Activated T-cell treated with anti-CD3 and anti-CD28 coated beads, Interleukin-2, amount 50 U/mL, for 72 hours (primary cell): ENCODE data around the gene GALNS. TPM values are rescaled to one million over a fixed set of nuclear protein-coding genes. Genes with fewer than 3 reads are reported as not detected.

Experiments used
- ATAC-seq, 2 donors: fragments of 150-1000 bp; cut with Tn5 transposase; replicated peaks in 1 of 2; 2 replicates each; pipeline ENCODE4 v1.10.0; 2021; ENCODE audit warnings: moderate library complexity in 2 of 2, mild to moderate bottlenecking in 1 of 2
- DNase-seq, 2 donors: peaks; one replicate each; pipeline ENCODE4 v3.0.0; 2021 to 2022; ENCODE audit warnings: mixed read lengths in 1 of 2
- H3K27ac Mint-ChIP-seq: one replicate; pipeline ENCODE4 v1.8.0; 2022; ENCODE audit warnings: mild to moderate bottlenecking, moderate library complexity, mixed read lengths
- H3K27me3 Mint-ChIP-seq: one replicate; pipeline ENCODE4 v1.8.0; 2022; ENCODE audit warnings: low read depth, mixed read lengths
- H3K36me3 Mint-ChIP-seq, 2 donors: one replicate each; pipeline ENCODE4 v1.8.0; 2022; ENCODE audit warnings: mixed read lengths in 2 of 2, mild to moderate bottlenecking in 1 of 2; ENCODE audit not compliant: insufficient read depth in 2 of 2
- H3K4me1 Mint-ChIP-seq: one replicate; pipeline ENCODE4 v1.8.0; 2022; ENCODE audit warnings: low read depth, mixed read lengths
- H3K4me3 Mint-ChIP-seq, 2 donors: one replicate each; pipeline ENCODE4 v1.8.0; 2022; ENCODE audit warnings: mild to moderate bottlenecking in 2 of 2, mixed read lengths in 2 of 2, moderate library complexity in 2 of 2
- H3K9me3 Mint-ChIP-seq, 2 donors: one replicate each; pipeline ENCODE4 v1.8.0; 2022; ENCODE audit warnings: mixed read lengths in 2 of 2
- total RNA-seq, 2 donors: library from RNA; stranded (reverse); gene quantifications; one replicate each; pipeline ENCODE4 v1.2.3, GENCODE V29; 2022

Gene GALNS
- total RNA-seq, 2 donors from 2014 or later, result 26.1 to 31.7 TPM

GRCh38 chr16:88876942-88877526 lies 20.3 kb upstream of the GALNS start:
- no peaks in the 10 kb centered on the region for H3K4me1 Mint-ChIP-seq
- no peaks in the 10 kb centered on the region for H3K36me3 Mint-ChIP-seq
- no peaks in the 10 kb centered on the region for H3K27me3 Mint-ChIP-seq
- ATAC-seq (no peak), DNase-seq (no peak)
- H3K9me3 Mint-ChIP-seq, result no peaks in the 10 kb centered on the region
- H3K4me3 Mint-ChIP-seq, result no peak overlapping the region
- H3K27ac Mint-ChIP-seq, result no peak overlapping the region

DNA sequence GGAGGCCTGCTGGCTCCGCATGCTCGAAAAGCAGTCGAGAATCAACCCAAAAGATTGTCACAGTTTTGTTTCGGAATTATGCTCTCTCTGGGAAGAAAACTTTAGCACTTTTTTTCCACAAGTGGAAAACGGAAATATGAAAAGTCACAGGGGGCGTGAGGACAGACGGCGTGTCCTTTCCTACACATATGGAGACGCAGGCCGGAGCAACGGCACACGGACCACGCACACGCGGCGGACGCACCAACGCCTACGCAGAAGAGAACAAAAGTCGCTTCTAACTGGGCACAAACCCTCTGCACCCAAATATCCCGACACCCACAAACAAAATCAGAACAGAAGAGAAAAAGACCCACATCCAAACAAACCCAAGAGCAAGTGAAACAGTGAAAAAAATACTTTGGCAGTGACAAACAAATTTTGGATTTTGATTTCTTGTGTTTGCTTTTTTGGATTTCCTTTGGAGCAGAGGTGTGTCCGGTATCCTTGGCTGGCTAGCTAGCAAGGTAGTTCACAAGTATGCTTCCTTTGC lies 19.0 kb upstream of the GALNS start:
- no peak for DNase-seq
- Mint-ChIP-seq H3K9me3 (no peaks in the 10 kb centered on the region), H3K27ac (no peak overlapping the region), H3K4me1 (peaks cover 7% of the 10 kb centered on the region), H3K36me3 (no peaks in the 10 kb centered on the region), H3K27me3 (peaks cover 7% of the 10 kb centered on the region), H3K4me3 (no peak overlapping the region)
- ATAC-seq, result no peak

- no peak for ATAC-seq
- Mint-ChIP-seq H3K27ac (no peak overlapping the region), H3K9me3 (no peaks in the 10 kb centered on the region)
Measured at GRCh38 chr16:88874938-88875599, 18.3 kb upstream of the GALNS start.

DNA sequence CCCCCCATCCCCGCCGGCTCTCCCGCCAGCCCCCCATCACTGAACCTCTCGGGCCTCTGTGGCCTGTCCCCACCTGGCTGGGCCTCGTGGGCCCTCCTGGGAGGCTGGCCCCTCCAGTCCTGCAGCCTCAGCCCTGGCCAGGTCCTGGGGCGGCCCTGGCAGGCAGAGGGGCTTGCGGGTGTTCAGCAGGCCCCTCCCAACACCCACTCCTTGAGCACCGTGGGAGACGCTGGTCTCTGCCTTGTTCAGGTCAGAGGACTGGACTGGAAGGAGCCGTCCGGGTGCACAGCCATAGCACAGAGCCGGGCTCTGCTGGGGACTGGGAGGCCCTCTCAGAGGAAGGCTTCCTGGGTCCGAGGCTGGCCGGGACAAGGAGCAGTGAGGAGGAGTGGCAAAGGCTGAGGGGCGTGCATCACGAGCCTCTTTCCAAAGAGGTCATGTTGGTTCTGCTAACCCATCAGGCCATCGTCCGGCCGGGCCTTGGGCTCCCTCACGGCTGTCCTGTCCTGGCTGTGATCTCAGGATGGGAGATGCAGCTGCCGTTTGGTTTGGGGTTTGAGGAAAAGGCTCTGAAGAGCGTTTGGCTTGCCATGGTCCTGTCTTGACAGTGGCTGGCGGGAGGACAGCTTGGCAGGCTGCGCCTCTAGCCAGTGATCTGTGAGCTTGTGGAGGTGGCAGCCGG lies 16.0 kb upstream of the GALNS start:
- ATAC-seq, result no peak
- no peak overlapping the region for H3K27ac Mint-ChIP-seq
- no peak overlapping the region for H3K4me3 Mint-ChIP-seq
- peaks cover 9% of the 10 kb centered on the region for H3K4me1 Mint-ChIP-seq
- DNase-seq, result no peak
- H3K9me3 Mint-ChIP-seq, result no peaks in the 10 kb centered on the region
- H3K36me3 Mint-ChIP-seq, result no peaks in the 10 kb centered on the region
- peaks cover 18% of the 10 kb centered on the region for H3K27me3 Mint-ChIP-seq

More at GRCh38 chr16:88874938-88875599, 18.3 kb upstream of the GALNS start:
- Mint-ChIP-seq H3K27me3 (peaks cover 14% of the 10 kb centered on the region), H3K36me3 (no peaks in the 10 kb centered on the region), H3K4me1 (peaks cover 9% of the 10 kb centered on the region), H3K4me3 (no peak overlapping the region)
- DNase-seq, result no peak

DNA sequence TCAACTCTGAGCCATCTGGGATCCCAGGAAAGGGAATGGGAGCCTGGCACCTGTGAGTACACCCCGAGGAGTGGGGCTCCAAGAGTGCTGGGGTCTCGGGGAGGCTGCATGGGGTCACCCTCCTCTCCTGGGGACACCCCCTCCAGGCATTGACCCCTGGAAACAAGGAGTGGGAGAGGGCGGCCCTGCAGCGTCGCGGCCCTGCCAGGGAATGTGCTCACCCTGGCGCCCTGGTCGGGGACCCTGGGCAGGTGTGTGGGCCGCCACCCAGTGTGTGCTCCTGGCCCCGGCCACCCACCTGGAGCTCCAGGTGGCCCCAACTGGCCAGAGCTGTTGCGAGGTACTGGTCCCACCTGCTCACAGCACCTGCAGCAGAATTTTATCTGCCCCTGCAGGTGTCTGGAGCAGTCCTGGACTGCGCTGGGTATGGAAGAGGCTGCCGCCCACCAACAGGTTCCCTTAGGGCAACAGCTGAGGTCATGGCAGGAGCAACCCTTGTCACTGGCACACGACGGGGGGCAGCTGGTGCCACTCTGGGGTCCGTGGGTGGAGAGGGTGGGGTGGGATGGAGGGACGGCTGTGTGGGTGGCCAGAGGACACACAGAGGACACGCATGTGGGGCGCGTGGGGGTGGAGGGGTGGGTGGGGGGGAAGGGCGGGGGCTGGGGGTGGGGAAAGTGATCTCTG lies 15.1 kb upstream of the GALNS start:
- Mint-ChIP-seq H3K4me1 (peaks cover 9% of the 10 kb centered on the region), H3K4me3 (no peak overlapping the region), H3K36me3 (no peaks in the 10 kb centered on the region), H3K9me3 (no peaks in the 10 kb centered on the region), H3K27me3 (peaks cover 18% of the 10 kb centered on the region), H3K27ac (no peak overlapping the region)
- ATAC-seq (no peak), DNase-seq (no peak)

DNA sequence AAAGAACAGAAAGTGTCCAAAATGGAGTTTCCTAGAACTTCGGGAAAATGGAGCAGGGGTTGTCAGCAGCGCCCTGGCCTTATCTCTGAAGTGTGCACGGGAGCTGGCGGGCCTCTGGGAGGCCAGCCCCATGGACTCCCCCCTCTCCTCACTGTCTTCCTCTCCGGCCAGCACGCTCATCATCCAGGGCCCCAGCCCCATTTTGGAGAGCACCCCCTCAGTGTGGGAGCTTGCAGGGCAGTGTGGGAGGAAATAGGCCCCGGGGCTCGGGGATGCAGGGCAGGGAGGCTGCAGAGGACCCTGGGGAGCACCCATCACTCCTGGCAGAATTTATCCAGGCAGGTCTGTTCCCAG lies 14.6 kb upstream of the GALNS start:
- Mint-ChIP-seq H3K36me3 (no peaks in the 10 kb centered on the region), H3K9me3 (no peaks in the 10 kb centered on the region), H3K4me1 (peaks cover 9% of the 10 kb centered on the region), H3K27ac (no peak overlapping the region), H3K27me3 (peaks cover 18% of the 10 kb centered on the region), H3K4me3 (peak overlapping the region; percentile 57 to 67)
- no peak for ATAC-seq
- DNase-seq, result no peak

GRCh38 chr16:88870608-88871348 lies 14.0 kb upstream of the GALNS start:
- Mint-ChIP-seq H3K27ac (no peak overlapping the region), H3K4me3 (peak overlapping the region; percentile 57 to 75), H3K9me3 (no peaks in the 10 kb centered on the region), H3K4me1 (peaks cover 9% of the 10 kb centered on the region), H3K36me3 (no peaks in the 10 kb centered on the region), H3K27me3 (peaks cover 18% of the 10 kb centered on the region)
- peak; percentile 25 to 84 for ATAC-seq
- peak in 1 of 2 donors; percentile 57 for DNase-seq

DNA sequence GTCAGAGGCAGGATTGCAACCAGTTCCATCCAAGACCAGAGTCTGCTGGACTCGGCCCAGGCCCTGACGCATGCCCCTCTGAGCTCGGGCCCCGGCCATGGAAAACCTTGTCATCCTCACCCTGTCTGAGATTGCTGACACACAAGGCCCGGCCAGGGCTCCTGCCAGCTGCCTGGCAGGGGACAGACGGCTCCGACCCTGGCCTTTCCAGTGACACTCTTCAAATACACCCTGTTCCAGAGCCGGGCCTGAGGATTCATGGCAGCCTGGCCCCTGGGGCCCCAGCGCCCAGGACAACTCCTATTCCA lies 12.9 kb upstream of the GALNS start:
- Mint-ChIP-seq H3K27ac (no peak overlapping the region), H3K36me3 (no peaks in the 10 kb centered on the region), H3K4me1 (peaks cover 9% of the 10 kb centered on the region), H3K9me3 (no peaks in the 10 kb centered on the region), H3K4me3 (no peak overlapping the region), H3K27me3 (peaks cover 18% of the 10 kb centered on the region)
- no peak for ATAC-seq
- no peak for DNase-seq

DNA sequence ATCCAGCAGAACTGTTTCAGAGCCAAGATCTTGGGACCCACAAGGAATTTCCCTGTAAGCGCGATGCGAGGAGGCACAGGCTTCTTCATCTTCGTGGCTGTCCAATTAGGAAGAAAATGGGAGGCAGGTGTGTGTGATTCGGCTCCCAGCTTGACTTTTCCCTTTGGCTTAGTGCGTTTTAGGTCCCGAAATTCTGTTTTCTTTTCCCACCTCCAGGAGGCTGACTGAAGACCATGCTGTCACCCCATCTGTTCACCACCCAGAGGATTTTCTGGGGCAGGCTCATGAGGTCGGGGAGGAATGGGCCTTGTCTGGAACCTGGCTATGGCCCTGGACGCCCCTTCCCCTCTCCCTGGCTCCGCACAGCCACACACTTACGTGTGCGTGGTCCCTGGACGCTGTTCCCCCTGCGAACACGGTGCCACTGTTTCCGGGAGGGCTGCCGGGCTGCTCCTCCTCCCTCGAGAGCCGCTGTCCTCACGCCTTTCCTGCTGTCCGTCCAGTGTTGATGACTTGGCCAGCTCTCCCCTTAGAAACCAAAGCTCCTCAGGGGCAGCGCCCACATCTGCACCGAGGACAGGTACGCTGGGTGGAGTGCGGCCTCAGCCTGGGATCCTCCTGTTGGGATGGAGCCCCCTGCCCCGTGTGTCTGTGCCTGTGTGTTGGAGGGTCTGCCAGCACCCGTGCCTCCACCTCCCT lies 12.4 kb upstream of the GALNS start:
- no peaks in the 10 kb centered on the region for H3K36me3 Mint-ChIP-seq
- peaks cover 9% of the 10 kb centered on the region for H3K4me1 Mint-ChIP-seq
- no peak for ATAC-seq
- H3K27ac Mint-ChIP-seq, result no peak overlapping the region
- peaks cover 18% of the 10 kb centered on the region for H3K27me3 Mint-ChIP-seq
- no peak overlapping the region for H3K4me3 Mint-ChIP-seq
- no peaks in the 10 kb centered on the region for H3K9me3 Mint-ChIP-seq
- no peak for DNase-seq

DNA sequence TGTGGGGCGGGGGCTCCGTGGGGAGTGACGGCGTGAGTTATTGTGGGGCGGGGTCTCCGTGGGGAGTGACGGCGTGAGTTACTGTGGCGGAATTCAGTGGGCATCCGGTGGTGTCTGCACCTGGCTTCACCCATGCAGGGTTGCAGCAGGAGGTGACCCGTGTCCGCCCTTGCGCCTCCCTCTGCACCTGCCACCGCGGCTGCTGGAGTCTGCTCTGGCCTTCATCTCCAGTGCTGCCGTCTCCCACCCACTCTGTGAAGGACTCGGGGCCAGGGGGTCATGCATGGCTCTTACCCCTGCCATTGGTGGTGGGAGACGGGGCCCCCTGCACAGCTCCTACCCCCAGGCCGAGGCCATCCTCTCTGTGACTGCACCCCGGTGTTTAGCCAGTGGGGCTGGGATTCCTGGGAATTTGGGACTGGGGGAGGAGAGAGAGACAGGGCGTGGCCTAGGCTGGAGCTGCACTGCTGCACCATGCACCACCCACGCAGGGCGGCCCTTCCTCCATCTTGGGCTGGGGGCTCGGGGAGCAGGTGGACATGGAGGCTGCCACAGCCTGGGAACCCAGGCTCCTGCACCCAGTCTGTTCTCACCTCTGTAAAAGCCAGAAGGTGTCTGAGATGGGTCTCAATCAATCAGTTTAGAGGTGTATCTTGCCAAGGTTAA lies 11.0 kb upstream of the GALNS start:
- ATAC-seq (no peak), DNase-seq (no peak)
- Mint-ChIP-seq H3K4me3 (no peak overlapping the region), H3K9me3 (no peaks in the 10 kb centered on the region), H3K4me1 (peaks cover 9% of the 10 kb centered on the region), H3K27ac (no peak overlapping the region), H3K36me3 (no peaks in the 10 kb centered on the region), H3K27me3 (peaks cover 18% of the 10 kb centered on the region)

GRCh38 chr16:88866151-88866920 lies 9.6 kb upstream of the GALNS start, which contains the start of gene PABPN1L:
TSS of gene PABPN1L (minus strand) at chr16:88866660. CDS start at chr16:88866606, 54 bp downstream.
- ATAC-seq, result no peak
- Mint-ChIP-seq H3K36me3 (no peaks in the 10 kb centered on the region), H3K27me3 (peaks cover 16% of the 10 kb centered on the region), H3K9me3 (no peaks in the 10 kb centered on the region), H3K4me3 (no peak within 1 kb of the TSS), H3K4me1 (peaks cover 8% of the 10 kb centered on the region), H3K27ac (no peak within 1 kb of the TSS)
- DNase-seq, result no peak
